ENCODE results near the gene INTS1. TPM values are rescaled to one million over a fixed set of nuclear protein-coding genes. Genes with fewer than 3 reads are reported as not detected.

The INTS1 gene
- total RNA-seq, 1 donor from 2014 or later: 56.3 TPM

DNA sequence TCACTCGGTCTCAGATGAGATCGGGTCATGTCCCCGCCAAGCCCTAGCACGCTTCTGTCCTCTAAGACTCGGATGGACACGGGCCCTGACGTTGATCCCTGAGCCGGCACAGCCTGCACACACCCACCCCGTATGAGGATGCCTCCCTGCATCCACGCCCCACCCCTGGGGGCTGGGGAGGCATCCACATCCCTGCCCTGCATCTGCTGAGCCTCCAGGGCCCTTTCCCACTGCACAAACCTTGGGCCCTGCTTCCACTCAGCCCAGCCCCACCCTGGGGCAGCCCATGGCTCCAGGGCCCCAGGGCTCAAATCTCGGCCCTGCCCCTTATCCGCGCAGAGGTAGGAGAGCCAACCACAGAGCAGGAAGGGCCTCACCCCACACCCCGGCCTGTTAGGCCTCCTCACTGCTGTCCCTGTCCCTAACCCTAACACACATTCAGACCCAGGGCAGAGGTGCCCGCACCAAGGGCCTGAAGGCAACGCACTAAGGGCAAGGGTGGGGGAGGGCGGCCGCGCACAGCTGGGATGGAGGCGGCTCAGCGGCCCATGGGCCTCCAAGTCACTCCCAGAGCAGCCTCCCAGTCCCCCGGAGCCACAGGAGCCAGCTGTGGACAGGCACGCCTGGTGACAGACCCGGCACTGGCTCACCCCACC is 35.4 kb downstream of the INTS1 start:
- DNase-seq (ENCODE audit: low spot score): no peak

GRCh38 chr7:1468203-1468602 is 36.0 kb downstream of the INTS1 start:
- DNase-seq (ENCODE audit: low spot score): no peak

GRCh38 chr7:1466524-1467271 is 37.5 kb downstream of the INTS1 start:
- peak; percentile 94 for DNase-seq (ENCODE audit: low spot score)

DNA sequence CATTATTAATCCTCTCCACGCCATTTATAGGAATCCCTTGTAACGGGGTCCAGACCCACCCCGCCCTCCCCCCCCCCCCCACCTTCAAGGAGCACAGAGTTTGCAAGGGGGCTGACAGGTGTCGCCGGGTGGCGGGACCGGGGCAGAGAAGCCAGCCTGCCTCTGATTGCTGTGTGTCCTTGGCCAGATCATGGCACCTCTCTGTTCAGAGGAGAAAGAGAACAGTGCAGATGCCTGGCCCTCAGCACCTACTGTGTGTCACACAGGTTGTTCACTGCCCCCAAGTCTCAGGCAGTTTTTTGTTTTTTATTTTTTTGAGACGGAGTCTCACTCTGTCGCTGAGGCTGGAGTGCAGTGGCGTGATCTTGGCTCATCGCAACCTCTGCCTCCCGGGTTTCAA is 39.5 kb downstream of the INTS1 start:
- no peak for DNase-seq (ENCODE audit: low spot score)

- DNase-seq (ENCODE audit: low spot score): no peak
Measured at GRCh38 chr7:1463676-1464223, 40.4 kb downstream of the INTS1 start.

- no peak for DNase-seq (ENCODE audit: low spot score)
Measured at GRCh38 chr7:1461646-1462375, 42.4 kb downstream of the INTS1 start.

DNA sequence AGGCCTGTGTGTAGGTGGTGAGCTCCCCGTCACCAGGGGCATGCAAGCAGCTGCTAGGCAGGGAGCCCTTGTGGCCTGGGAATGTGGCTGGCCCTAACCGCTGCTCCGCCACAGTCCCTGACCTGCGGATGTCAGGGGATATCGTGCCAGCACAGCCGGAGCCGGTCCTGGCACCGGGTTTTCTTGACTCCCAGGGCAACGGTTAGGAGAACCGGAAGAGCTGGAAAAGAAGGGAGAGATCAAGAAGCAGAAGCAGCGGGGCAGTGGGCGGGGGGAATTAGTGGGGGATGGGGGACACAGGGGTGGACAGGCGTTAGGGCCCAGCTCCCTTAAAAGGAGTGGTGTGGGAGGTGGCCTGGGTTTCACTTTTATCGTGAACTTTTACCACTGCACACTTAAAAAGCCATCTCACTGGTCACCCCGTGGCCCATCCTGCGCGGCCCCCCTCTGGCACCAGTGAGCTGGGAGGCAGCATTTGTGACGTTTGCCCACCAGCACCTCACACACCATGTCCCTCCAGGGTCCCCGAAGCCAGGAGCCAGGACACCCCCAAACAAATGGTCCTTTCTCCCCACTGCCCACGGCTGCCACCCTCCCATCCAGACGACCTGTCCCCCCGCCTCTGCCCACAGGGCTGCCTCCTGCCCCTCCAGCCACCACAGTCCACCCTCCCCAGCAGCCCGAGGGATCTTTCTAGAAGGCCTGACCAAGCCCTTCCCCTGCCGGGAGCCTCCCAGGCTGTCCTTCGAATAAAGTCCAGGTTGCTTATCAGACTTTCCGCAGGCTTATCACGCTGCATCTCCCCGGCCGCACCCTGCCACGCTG is 43.2 kb downstream of the INTS1 start:
- no peak for DNase-seq (ENCODE audit: low spot score)

GRCh38 chr7:1459920-1460820 is 44.0 kb downstream of the INTS1 start:
- no peak for DNase-seq (ENCODE audit: low spot score)

GRCh38 chr7:1459512-1459892 is 44.7 kb downstream of the INTS1 start:
- peak; percentile 100 for DNase-seq (ENCODE audit: low spot score)

DNA sequence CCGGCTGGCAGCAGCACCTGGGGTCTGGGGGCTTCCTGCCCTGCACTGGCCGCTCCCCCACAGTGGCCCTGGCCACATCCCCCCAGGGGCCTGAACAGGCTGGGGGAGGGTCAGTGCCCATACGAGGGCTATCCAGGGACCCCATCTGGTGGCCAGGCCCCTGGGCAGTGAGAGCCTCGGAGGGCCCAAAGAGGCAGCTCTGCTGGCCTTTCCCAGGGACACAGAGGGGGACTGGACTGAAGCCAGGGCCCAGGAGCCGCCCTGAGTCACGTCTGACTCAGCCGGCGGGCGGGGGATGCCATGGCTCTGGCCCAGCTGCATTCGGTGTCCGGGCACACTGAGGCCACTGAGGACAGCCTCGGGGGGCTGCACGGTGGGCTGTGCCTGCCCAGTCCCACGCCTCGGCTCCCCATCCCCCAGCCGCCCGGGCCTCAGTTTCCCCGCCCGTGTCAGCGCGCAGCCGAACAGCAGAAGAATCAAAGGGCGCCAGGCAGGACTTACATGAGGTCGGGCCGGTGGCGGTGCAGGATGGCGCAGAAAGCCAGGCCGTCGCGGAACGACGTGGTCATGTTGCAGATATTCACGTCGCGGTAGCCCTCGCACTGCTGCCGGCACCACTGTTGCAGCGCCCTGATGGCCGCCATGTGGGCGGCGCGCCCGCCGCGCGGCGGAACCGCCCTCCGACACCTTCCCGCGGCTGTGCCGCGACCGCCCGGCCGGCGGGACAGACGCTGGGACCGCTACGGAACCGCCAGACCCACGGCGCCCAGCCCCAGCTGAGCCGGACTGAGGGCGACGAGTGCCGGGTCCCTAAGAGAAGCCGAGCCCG is 45.3 kb downstream of the INTS1 start, which contains the start of gene MICALL2:
TSS of gene MICALL2 (minus strand) at position 788 of the 829 bp plus-strand sequence. CDS start at position 644, 144 bp downstream.
- peak; percentile 95 for DNase-seq (ENCODE audit: low spot score)

GRCh38 chr7:1457949-1458682 is 46.1 kb downstream of the INTS1 start:
- DNase-seq (ENCODE audit: low spot score): no peak

- DNase-seq (ENCODE audit: low spot score): no peak
Measured at GRCh38 chr7:1457059-1457948, 46.9 kb downstream of the INTS1 start.

DNA sequence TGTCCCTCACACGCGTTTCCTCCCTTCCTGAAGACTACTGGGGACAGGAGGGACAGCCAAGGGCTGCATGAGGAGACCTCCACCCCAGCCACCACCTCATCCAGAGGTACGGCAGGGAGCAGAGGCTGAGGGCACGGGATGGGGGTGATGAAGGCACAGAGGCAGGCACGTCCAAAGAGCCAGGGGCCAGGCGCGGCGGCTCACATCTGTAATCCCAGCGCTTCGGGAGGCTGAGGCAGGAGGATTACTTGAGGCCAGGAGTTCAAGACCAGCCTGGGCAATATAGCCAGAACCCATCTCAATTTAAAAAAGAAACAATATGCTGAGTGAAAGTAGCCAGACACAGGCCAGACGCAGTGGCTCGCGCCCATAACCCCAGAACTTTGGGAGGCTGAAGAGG is 48.2 kb downstream of the INTS1 start:
- DNase-seq (ENCODE audit: low spot score): no peak

GRCh38 chr7:1455241-1455939 is 48.8 kb downstream of the INTS1 start:
- no peak for DNase-seq (ENCODE audit: low spot score)

GRCh38 chr7:1454542-1454941 is 49.6 kb downstream of the INTS1 start:
- no peak for DNase-seq (ENCODE audit: low spot score)

- no peak for DNase-seq (ENCODE audit: low spot score)
Measured at GRCh38 chr7:1452205-1452604, 52.0 kb downstream of the INTS1 start.

DNA sequence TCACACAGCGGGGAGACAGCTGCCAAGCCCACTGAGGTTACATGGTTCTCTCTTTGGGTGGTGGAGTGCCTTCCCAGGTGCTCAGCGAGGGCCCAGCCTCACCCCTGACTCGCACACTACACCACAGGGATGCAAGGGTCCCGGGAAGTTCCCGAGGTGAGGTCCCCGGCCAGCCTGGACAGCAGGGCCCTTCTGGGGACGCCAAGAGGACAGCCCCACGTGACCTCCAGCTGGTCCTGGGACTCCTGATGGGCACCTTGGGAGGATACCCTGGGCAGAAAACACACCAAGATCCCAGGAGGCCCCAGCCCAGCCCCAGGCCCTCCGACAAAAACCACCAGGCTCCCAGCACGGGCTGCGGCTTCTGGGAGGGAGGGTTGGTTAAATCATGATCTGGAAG is 53.2 kb downstream of the INTS1 start:
- DNase-seq (ENCODE audit: low spot score): no peak
